ENCODE data around the gene SIGLEC9.

DNA sequence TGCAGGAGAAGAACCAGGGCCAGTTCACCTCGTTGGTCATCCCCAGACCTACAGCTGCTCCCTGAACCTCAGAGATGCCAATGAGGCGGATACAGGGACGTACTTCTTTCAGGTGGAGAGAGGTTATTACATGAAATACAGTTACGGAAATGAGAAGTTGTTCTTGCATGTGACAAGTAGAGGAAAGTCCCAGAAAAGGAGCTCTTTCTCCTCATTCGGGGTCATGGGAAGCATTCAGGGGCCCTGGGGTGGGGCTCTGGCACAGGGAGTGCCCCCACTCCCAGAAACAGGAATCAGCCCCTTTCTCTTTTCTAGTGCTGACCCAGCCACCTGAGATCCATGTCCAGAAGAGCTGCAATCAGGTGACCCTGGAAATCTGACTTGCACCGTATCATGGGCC is 4.5 kb upstream of the SIGLEC9 start:
- TF ChIP-seq, protein P1, sequence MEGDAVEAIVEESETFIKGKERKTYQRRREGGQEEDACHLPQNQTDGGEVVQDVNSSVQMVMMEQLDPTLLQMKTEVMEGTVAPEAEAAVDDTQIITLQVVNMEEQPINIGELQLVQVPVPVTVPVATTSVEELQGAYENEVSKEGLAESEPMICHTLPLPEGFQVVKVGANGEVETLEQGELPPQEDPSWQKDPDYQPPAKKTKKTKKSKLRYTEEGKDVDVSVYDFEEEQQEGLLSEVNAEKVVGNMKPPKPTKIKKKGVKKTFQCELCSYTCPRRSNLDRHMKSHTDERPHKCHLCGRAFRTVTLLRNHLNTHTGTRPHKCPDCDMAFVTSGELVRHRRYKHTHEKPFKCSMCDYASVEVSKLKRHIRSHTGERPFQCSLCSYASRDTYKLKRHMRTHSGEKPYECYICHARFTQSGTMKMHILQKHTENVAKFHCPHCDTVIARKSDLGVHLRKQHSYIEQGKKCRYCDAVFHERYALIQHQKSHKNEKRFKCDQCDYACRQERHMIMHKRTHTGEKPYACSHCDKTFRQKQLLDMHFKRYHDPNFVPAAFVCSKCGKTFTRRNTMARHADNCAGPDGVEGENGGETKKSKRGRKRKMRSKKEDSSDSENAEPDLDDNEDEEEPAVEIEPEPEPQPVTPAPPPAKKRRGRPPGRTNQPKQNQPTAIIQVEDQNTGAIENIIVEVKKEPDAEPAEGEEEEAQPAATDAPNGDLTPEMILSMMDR (conservative IDR thresholded peaks at IDR 0.05; ENCODE audit: low read depth, low read length) = no peak
- no peak for TF ChIP-seq EZH2 (IDR thresholded peaks at IDR 0.05; ENCODE audit: low read length, unreplicated experiment)

Measured in PC-3 (cell line).